AG08395 (cell line): ENCODE measurements around the gene TUBE1.

Experiments
- DNase-seq: peaks from one replicate; pipeline ENCODE4 v3.0.0; 2012; ENCODE audit warnings: mixed read lengths, low spot score

The TUBE1 gene

DNA sequence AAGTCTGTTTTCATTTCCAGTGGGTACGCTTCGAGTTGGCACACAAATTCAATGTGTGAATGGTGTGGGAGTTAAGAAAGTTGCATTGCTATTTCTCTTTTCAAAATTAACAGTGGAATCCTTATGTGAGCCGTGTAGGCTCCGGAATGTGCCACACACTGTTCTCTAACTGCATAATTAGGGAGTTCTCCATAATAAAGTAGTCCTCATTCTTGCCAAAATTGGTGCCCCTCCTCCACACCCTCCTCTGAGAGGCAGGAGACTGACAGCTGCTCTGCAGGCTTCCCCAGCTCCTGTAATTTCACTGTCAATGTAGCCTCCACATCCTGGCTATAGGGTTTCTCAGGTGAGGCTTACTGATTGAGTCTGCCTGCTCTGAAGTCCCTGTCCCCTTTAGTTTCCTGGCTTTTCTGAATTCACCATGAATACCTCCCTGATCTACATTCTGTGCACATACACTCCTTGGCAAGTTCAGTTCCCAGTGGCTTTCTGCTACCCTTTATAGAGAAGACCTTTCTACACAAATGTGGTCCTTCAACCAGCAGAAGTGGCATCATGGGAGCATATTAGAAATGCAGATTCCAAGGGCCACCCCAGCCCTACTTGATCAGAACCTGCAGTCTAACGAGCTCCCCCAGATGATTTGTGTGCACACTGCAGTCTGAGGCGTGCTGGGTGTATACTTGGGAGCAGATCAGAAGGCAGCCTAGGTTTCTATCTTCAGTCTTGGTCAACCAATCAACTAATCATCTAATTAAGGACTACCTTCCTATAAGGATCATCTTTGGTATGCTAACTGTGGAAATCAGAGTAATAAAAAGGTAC is 53.3 kb downstream of the TUBE1 start:
- DNase-seq, result no peak

GRCh38 chr6:112032728-112033127 is 54.6 kb downstream of the TUBE1 start:
- no peak for DNase-seq

- no peak for DNase-seq
Measured at GRCh38 chr6:112031960-112032359, 55.3 kb downstream of the TUBE1 start.

GRCh38 chr6:112030961-112031660 is 56.2 kb downstream of the TUBE1 start:
- no peak for DNase-seq

GRCh38 chr6:112030206-112030960 is 56.9 kb downstream of the TUBE1 start:
- DNase-seq, result no peak

DNA sequence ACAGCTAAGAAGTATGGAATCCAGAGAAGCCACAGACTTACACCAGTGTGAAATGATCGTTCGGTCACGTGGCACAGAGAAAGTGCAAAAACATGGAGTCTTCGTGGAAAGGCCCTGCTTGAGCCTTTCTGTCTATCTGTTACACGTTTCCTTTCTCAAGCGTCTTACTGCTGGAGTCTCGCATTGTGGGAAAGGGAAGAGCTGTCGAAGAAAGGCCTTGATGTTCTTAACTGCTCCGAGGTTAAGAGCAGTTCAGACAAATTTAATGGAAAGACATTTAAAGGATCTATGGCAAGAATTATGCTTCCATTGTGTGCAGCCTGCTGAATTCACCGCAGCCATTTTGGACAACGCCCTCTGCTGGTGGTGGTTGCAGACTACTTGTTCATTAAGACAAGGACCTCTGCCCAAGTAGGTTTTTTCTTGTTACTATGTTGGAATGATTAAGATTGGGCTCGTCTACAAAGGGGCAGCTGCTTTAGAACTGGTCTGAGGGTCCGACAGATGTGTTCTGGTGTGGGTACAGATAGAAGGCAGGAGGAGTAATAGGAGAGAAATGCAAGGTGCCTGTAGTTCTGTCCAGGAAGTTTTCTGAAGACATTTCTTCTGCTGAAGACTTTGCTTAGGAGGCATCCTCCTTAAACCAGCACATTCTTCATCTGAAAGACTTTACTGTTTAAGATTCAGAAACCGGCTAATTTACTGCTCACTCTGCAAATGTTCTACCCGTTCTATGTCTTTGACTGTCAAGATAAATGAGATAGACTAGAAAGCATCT is 58.0 kb downstream of the TUBE1 start:
- DNase-seq, result peak; percentile 28

GRCh38 chr6:112027942-112028674 is 59.2 kb downstream of the TUBE1 start:
- DNase-seq, result peak; percentile 16

DNA sequence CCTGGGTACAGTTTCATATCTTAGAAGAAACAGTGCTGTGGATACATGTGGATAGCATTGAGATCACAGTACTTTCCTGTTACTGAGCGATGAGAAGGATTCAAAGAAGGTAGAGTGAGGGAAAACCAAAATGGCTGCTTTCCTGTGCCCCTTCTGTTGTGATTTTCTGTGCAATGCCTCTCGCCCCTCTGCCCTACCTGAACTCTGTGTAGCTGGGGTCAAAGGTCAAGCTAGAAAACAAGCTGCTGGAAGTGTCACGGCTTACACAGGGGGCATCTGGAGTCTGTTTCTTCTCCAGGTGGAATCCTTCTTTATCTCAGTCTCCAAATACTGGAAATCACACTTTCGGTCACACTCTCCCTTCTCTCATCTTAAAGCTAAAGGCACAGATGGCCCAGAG is 60.3 kb downstream of the TUBE1 start:
- no peak for DNase-seq

DNA sequence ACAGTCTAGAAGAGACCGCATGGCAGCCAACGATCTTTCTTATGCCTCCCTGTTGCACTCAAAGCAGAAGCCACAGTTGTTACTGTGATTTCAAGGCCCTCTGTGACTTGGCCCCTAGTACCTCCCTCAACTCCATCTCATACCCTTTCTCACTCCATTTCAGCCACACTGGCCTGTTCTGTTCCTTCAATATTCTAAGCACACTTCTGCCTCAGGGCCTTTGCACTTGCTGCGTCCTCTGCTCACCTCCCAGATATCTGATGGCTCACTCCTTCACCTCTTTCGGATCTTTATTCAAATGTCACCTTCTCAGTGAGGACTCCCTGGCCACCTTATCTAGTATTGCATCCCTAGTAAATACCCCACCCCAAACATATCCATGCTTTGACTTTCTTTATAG is 62.8 kb downstream of the TUBE1 start:
- no peak for DNase-seq

DNA sequence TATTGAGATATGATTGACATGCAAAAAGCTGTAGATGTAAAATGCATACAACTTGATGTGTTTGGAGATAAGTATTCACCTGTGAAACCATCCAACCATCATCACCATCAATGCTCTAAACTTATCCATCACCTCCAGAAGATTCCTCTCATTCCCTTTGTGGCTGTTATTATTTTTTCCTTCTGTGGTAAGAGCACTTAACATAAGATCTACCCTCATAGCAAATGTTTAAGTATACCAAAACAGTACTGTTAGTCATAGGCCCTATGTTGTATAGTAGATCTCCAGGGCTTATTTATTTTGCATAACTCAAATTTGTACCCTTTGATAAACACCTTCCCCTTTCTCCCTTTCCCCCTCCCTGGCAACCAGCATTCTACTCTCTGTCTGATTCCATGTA is 64.5 kb downstream of the TUBE1 start:
- no peak for DNase-seq

DNA sequence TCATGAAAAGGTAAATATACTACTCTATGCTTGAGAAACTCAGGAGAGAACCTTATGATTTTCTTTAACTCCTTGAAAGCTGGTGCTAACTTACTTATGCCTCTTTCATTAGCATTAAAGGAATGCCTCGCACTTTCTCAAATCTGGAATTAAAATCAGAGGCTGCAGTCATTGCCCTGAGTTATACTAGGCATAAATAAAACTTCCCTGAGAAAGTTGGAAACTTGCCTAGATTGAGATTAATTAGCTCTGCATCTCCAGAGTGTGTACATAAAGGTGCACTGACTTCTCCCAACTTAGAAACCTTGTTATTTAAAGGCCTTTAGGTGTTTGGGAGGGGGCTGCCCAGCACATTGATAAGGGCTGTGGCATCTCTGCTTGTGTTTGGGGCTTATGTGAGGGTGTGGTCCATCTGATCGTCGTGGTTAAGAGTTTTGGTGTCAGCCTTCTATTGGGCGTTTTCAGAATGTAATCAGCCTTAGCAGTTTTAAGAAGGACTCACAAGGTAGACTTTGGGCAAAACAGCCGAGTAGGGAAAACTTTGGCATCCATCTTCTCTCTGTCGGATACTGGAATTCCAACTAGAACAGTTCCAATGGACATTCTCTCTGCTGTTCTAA is 65.5 kb downstream of the TUBE1 start:
- no peak for DNase-seq
